Fibroblast of lung (primary cell): ENCODE data around the gene ATP10B.

Source experiments
- EZH2 ChIP-seq: IDR thresholded peaks from 2 replicates; pipeline ENCODE4 v1.5.1; 2012; ENCODE audit warnings: low read length, control low read depth, mild to moderate bottlenecking; ENCODE audit errors: missing control alignments
- TF ChIP-seq, protein P1 (sequence below), 2 donors: IDR thresholded peaks in 1 of 2; conservative IDR thresholded peaks in 1 of 2; 1 replicate in 1 of 2; 2 replicates in 1 of 2; pipeline ENCODE4 v1.5.1; 2011 to 2012; ENCODE audit warnings: low read length in 2 of 2, control low read depth in 1 of 2, inconsistent platforms in 1 of 2, low read depth in 1 of 2, mild to moderate bottlenecking in 1 of 2

DNA sequence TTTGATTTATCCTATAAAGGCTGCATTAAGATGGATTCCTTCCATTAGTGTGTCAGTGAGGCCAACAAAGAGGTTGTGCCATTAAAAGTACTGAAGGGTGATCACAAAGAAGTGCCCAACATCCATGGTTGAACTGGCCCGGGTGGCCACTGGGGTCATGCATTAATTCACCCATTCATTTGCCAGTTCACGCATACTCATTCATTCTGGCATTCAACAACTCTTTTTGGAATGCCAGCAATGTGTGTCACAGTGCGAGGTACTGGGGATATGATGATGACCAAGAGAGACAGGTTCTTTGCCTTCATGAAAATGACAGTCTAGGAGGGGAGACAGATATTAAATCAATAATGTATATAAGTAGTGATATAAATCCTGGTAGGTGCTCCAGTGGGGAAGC lies 337.1 kb downstream of the ATP10B start:
- TF ChIP-seq, protein P1, sequence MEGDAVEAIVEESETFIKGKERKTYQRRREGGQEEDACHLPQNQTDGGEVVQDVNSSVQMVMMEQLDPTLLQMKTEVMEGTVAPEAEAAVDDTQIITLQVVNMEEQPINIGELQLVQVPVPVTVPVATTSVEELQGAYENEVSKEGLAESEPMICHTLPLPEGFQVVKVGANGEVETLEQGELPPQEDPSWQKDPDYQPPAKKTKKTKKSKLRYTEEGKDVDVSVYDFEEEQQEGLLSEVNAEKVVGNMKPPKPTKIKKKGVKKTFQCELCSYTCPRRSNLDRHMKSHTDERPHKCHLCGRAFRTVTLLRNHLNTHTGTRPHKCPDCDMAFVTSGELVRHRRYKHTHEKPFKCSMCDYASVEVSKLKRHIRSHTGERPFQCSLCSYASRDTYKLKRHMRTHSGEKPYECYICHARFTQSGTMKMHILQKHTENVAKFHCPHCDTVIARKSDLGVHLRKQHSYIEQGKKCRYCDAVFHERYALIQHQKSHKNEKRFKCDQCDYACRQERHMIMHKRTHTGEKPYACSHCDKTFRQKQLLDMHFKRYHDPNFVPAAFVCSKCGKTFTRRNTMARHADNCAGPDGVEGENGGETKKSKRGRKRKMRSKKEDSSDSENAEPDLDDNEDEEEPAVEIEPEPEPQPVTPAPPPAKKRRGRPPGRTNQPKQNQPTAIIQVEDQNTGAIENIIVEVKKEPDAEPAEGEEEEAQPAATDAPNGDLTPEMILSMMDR (conservative IDR thresholded peaks at IDR 0.05 in 1 of 2, IDR thresholded peaks at IDR 0.05 in 1 of 2; ENCODE audit: low read depth in 1 of 2, low read length in 2 of 2) = no peak
- no peak for TF ChIP-seq EZH2
